ENCODE results near the gene SPG11. TPM values are rescaled to one million over a fixed set of nuclear protein-coding genes. Genes with fewer than 3 reads are reported as not detected.

The SPG11 gene
- total RNA-seq, 1 donor from 2014 or later = 155 TPM

- DNase-seq (ENCODE audit: low spot score) = no peak
Observed at GRCh38 chr15:44529864-44530604, 133.4 kb downstream of the SPG11 start.

GRCh38 chr15:44527241-44527640 is 136.2 kb downstream of the SPG11 start:
- no peak for DNase-seq (ENCODE audit: low spot score)

- no peak for DNase-seq (ENCODE audit: low spot score)
Observed at GRCh38 chr15:44525018-44525417, 138.4 kb downstream of the SPG11 start.

GRCh38 chr15:44519537-44519936 is 143.9 kb downstream of the SPG11 start:
- DNase-seq (ENCODE audit: low spot score) = no peak

- DNase-seq (ENCODE audit: low spot score) = no peak
Observed at GRCh38 chr15:44516436-44516835, 147.0 kb downstream of the SPG11 start.

Other genes with a start within 250 kb of the SPG11 start
- gene CTDSPL2, start 236.0 kb downstream of the SPG11 start, total RNA-seq = 58.3 TPM
- gene EIF3J, start 126.5 kb downstream of the SPG11 start, total RNA-seq = 82.9 TPM
- gene PATL2, start 47.7 kb upstream of the SPG11 start, total RNA-seq = 4.0 TPM
- 1,566 TPM for gene B2M, start 47.9 kb upstream of the SPG11 start, total RNA-seq
- 25.7 TPM for gene TRIM69, start 72.9 kb upstream of the SPG11 start, total RNA-seq

Data from ureter (tissue), 1 donor.